GM20000 (cell line): ENCODE measurements around the gene IQGAP3.

Experiments used
- DNase-seq: peaks from one replicate; pipeline ENCODE4 v3.0.0; 2012; ENCODE audit warnings: low spot score
- TF ChIP-seq, protein P1 (sequence below): IDR thresholded peaks from 2 replicates; pipeline ENCODE4 v1.5.1; 2012; ENCODE audit warnings: mild to moderate bottlenecking, control low read depth; ENCODE audit errors: extremely low read depth, missing control alignments

The IQGAP3 gene

GRCh38 chr1:156586323-156586722, 14.0 kb upstream of the IQGAP3 start:
- TF ChIP-seq, protein P1, sequence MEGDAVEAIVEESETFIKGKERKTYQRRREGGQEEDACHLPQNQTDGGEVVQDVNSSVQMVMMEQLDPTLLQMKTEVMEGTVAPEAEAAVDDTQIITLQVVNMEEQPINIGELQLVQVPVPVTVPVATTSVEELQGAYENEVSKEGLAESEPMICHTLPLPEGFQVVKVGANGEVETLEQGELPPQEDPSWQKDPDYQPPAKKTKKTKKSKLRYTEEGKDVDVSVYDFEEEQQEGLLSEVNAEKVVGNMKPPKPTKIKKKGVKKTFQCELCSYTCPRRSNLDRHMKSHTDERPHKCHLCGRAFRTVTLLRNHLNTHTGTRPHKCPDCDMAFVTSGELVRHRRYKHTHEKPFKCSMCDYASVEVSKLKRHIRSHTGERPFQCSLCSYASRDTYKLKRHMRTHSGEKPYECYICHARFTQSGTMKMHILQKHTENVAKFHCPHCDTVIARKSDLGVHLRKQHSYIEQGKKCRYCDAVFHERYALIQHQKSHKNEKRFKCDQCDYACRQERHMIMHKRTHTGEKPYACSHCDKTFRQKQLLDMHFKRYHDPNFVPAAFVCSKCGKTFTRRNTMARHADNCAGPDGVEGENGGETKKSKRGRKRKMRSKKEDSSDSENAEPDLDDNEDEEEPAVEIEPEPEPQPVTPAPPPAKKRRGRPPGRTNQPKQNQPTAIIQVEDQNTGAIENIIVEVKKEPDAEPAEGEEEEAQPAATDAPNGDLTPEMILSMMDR, result no peak
- DNase-seq, result no peak

DNA sequence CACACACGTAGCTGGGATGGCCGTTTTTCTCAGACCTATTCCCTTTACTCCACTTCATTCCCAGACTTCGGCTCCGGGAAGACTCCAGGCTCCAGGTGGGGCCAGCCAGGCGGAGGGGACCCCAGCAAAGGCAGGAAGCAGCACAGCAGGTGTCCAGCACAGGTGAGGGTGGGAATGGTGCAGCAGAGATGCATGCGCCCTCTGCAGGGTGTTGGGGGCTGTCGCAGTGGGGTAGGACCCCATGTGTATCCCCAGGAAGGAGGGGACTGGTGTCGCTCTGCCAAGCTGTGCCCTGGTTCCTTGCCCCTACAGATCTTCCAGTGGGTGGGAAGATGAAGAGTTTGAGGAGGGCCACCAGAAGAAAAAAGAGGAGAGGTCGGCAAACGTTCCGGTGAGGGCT, 12.4 kb upstream of the IQGAP3 start:
- DNase-seq, result peak; percentile 36
- TF ChIP-seq, protein P1, result peak; percentile 8

GRCh38 chr1:156583821-156584622, 11.7 kb upstream of the IQGAP3 start:
- TF ChIP-seq, protein P1, result peak; percentile 86
- DNase-seq, result peak; percentile 80

DNA sequence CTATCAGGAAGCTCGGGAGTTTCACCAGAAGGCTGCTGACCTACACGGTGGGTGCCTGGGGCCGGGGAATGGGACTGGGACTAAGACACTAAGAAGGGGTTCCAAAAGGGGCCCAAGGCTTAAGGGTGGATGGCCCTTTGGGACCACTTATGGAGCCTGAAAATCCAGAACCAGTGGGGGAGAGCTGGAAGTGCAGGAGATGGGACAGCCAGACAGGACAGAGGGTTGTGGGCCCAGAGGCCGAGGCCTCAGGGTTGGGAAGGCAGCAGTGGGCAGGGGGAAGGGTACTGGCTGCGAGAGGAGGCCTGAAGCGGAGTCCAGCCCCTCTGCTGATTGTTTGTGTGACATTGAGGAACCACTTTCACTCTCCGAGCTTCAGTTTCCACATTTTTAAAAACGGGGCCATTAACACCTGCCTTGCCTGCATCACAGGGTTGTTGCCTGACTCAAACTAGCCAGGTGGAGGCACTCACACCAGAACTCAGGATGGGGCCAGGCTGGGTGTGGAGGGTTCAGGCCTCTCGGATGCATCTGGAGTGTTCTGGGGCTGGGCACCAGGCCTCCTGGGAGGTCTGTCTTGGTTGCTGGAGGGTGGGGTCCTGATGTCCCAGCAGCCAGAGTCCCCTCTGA, 10.1 kb upstream of the IQGAP3 start:
- DNase-seq, result peak; percentile 40
- TF ChIP-seq, protein P1, result peak; percentile 0

DNA sequence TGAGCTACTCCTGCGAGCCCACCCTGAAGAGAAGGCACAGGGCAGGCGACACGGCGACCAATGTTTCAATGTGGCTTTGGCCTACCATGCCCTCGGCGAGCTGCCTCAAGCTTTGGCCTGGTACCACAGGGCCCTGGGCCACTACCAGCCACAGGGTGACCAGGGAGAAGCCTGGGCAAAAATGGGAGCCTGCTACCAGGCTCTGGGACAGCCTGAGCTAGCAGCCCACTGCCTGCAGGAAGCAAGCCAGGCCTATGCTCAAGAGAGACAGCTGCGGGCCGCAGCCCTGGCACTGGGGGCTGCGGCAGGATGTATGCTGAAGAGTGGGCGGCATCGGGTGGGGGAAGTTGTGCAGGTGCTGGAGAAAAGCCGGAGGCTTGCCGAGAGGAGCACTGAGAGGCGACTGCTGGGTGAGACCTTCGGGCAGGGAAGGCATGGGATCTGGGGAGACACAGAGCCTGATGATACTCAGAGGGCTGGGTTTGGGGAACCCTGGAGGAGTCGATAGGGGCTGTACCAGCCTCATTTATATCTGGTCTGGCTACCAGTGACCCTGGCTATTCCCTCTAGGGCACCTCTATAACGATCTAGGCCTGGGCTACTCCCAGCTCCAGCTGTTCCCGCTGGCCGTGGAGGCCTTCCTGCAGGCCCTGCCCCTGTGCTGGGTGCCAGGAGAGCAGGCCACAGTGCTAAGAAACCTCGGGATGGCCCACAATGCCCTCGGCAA, 9.5 kb upstream of the IQGAP3 start:
- DNase-seq, result no peak
- TF ChIP-seq, protein P1, result no peak

DNA sequence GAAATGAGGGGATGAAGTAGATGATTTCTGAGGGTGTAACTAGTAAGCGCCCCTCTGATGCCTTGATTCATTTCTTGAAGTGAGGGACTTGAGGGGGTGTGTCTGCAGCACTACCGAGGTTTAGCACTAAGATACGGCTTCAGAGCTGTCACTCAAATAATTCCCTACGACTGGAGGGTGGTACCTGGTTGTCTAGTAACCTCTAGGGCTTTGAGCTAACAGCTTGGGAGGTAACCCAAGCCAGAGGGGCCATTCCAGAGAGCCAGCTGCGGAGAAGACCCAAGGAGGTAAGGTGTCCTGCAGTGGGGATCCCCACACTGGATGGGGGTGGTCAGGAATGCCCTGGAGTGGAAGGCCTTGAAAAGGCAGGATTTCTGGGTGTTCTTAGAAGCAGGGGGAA, 7.1 kb upstream of the IQGAP3 start, which contains the start of gene TTC24:
TTC24 (plus strand) TSS at position 252 of the 400 bp plus-strand sequence. CDS start 1,642 bp downstream, outside the sequence.
- DNase-seq, result no peak
- TF ChIP-seq, protein P1, result no peak

DNA sequence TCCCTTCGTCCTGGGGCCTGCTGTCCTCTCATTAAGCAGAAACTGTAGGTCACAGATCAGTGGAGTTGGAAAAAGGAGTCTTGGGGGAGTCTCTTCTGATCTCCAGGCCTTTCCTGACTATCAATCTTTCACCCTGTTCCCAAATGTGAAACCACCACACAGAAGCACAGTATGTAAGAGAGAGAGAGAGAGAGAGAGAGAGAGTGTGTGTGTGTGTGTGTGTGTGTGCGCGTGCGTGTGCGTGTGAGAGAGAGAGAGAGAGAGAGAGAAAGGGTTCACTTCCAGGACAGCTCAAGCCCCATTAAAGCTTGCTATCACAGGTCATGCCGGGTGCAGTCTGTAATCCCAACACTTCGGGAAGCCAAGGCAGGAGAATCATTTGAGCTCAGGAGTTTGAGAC, 5.7 kb upstream of the IQGAP3 start:
- TF ChIP-seq, protein P1, result no peak
- DNase-seq, result no peak
